ELF-1 (cell line): ENCODE data around the gene FHL3.

Source experiments
- DNase-seq: peaks from one replicate; pipeline ENCODE4 v3.0.0-alpha.2; 2016; ENCODE audit warnings: low read depth, low spot score

The FHL3 gene, protein sequence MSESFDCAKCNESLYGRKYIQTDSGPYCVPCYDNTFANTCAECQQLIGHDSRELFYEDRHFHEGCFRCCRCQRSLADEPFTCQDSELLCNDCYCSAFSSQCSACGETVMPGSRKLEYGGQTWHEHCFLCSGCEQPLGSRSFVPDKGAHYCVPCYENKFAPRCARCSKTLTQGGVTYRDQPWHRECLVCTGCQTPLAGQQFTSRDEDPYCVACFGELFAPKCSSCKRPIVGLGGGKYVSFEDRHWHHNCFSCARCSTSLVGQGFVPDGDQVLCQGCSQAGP

DNA sequence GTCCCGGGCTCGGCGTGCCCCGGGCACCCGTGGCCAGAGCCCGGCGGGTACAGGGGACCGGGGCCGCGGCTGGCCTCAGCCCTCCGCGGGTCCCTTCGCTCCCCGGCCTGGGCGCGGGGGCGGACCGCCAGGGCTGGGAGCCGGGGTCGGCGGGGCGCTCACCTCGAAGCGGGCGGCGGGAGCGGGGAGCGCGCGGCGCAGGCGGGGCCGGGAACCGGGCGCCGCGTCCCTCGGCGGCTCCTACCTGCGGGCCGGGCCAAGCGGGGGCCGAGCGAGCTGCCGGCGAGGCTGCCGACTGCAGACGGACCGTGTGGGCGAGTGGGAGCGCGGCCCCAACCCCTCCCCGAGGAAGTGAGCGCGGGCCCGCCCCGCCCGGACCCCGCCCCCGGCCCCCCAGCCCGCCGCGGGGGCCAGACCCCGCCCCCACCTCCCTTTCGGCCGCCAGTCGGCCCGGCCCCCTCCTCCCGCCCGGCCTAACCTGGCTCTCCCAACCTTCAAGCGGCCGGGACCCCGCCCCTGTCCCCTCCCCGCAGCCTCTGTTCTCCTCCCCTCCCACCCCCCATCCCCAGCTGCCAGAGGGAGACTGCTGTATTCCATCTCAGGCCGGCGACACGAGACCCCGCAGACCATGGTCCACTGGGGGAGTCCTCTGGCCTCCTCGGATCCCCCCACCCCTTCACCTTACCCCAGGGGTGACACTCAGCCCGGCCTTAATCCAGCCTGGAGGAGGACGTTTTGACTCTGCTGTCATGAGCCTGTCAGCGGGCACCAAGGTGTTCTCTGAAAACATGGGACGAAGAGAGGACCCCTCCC is at the start of gene FHL3:
FHL3 (minus strand) TSS at position 320 of the 813 bp plus-strand sequence. CDS start 6,102 bp downstream, outside the sequence.
- no peak for DNase-seq

DNA sequence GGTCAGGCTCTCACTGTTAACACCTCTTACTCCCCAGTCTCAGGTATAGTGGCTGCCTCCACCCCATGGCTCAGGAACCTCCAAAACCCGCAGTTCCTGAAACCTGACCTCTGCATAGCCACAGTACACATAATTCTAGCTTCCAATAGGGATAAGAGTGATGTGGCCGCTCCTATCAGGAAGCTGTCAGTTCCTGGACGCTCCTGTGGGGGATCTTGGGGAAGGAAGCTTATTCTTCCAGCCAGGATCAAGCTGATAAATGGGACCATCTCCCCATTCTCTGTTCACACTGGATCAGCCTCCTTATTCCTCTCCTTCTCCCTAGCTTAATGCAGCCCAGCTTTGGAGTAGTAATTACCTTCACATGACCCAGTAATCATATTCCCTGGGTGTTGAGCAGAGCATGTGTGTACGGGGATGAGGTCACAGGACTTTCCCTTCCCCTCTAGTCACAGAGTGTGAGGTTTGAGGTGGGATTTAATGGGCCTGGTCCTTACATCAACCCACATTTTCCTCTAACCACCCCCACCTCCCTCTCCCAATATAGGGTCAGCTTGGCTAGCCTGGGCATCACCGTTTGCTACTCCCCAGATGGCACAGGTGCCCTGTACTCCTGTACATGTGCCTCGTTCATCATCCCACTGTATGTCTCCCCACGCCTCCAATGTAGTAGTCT is 48.2 kb upstream of the FHL3 start:
- no peak for DNase-seq

DNA sequence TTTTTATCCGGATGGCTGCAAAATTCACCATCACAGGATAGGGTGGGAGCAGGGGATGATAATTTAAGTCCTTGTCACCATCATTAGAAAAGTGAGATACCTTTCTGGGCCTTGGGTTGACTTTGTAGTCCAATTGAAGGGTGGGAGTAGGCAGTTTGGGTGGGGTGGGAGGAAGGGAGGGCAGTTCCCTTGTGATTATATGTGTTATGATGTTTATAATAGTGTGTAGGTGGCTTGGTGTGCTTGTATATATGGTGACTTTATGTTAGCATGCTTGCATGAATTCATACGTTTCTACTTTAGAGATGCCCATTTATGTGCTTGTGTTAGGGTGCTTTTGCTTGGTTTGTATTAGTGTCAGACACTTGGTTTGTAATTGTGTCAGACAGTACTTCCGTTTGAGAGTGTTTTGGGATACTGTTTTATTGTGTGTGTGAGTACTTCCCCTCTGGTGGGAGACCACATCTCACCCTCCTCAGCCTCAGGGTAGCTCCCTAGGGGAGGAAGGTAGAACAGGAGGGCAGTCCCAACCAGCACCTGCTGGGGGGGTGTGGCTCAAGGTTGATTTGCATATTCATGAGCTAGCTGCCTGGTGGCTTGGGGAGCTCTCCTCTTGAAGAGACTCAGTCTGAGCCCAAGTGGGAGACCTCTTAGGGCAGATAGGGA is 47.6 kb upstream of the FHL3 start:
- peak; percentile 75 for DNase-seq

DNA sequence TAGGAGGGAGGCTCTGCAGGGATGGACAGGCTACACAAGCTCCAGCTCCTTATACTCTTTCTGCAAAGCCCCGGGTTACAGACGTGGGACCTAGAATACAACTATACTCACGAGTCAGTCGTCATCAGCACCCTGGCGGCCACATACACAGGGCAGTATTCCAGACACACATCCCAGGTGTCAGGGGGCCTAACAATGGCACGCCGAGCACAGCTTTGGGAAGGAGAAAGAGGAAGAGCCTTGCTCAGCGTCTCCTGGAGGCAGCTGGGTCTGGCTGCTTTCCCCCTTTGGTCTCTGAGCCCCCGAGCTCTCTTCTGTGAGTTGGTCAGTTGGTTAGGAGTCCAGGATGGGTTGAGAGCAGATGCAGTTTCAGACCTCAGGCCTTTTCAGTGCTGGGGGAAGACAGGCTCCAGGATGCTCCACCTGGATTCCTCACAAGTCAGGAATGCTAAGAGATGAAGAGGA is 45.8 kb upstream of the FHL3 start:
- DNase-seq, result no peak

DNA sequence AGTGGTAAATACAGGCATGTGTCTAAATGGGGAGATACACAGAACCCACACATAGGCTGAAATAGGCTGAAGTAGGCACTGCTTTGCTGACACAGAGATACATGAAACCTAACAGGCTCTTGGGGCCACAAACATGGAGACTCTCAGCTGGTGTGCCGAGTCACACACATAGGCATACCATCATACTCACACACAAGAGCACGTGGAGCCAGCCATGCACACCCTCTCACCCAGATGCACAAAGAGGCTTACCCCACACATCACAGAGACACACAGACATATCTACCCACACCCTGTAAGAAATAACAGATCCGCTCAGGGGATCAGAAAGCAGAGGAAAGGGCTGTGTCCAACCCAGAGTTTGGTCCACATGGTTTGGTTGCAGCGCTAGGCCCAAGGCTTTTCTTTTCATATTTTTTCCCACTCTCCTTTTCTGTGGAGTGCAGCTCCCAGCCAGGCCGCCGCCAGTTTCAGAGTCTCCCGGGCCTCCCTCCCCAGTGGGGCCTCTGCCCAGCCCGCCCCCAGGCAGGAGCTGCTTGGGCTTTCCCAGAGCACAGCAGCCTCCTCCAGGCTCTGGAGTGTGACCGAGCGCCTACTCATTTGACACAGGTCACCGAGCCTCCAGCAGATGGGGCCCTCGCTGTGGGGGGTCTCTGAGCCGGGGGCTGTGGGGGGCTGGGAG is 45.2 kb upstream of the FHL3 start:
- DNase-seq, result no peak

DNA sequence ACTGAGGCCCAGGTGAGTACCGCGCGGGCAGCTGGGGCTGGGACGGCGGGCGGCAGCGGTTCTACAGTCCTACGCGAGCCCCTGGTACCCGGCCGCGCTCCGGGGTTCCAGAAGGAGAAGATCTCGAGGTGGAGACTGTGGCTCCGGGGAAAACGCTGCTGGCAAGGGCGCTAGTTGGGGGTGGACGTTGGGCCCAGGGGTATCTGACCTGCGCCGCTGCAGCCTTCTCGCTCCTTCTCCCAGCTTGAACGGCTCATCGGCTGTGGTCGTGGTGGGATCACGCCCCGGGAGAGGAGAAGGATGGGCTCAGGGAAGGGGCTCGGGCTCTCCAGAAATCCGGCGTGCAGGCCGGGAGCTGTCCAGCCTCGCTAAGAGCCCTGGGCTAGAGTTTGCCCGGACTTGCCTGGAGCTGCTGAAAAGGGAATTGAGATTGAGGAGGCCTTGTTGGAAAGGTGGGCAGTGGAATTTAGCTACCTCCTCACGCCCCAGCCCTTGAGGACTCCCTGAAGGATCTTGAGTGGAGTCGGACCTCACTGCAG is 42.4 kb upstream of the FHL3 start:
- DNase-seq, result peak; percentile 80

DNA sequence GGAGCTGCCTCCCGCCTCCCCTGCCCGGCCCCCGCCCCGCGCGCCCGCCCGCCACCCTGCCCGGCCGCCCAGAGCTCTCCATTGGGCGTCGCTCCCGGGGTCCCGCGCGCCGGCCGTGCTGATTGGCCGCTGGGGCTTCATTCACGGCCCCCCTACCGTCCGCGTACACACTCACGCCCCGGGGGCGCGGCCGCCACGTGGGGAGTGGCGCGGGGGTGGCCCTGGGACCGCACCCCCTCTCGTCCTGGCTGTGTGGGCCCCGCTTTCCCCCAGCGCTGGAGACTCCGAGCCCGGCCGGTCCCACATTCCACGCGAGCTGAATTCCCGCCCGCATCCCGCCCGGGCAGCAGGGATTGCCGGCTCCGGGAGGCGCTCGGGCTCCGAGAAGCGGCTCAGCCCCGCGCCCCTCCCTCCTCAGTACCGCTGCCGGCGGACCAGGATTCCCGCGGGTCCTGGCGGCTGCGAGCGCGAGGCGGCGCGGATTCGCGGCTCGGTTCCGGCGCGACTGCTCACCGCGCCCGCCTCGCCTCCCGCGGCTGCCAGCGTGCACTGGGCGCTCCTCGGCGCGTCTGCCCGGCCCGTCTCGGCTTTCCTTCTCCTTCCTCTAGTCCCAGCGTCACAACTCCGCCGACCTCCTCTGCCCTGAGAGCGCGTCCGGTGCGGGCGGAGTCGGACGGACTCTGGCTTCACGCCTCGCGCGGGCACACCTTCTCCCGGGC is 41.7 kb upstream of the FHL3 start:
- DNase-seq, result peak; percentile 71

DNA sequence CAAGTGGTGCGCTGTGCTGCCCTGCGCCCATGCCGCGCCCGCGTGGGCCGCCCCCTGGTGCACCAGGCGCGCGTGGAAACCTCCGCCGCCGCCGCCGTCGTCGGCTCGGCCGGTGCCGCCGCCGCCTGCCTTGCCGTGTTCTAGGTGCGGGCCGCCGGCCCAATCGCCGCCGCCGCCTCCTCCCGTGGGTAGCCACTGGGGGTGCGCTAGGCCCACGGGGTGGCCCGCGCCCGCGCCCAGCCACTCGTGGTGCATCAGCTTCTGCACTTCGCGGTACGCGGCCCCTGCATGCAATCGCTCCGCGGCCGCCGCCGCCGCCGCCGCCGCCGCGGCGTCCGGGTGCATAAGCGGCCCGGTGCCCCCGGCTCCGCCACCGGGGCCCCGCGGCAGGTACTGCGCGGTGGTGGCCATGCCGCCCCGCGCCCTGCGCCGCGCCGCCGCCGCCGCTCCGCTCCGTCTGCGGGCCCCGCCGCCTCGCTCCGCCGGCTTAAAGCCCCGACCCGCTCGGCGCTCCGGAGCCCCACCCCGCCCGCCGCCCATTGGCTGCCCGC is 41.1 kb upstream of the FHL3 start, which contains the start of gene POU3F1:
POU3F1 (minus strand) TSS at position 461 of the 551 bp plus-strand sequence; CDS start at position 411, 50 bp downstream.
- no peak for DNase-seq

DNA sequence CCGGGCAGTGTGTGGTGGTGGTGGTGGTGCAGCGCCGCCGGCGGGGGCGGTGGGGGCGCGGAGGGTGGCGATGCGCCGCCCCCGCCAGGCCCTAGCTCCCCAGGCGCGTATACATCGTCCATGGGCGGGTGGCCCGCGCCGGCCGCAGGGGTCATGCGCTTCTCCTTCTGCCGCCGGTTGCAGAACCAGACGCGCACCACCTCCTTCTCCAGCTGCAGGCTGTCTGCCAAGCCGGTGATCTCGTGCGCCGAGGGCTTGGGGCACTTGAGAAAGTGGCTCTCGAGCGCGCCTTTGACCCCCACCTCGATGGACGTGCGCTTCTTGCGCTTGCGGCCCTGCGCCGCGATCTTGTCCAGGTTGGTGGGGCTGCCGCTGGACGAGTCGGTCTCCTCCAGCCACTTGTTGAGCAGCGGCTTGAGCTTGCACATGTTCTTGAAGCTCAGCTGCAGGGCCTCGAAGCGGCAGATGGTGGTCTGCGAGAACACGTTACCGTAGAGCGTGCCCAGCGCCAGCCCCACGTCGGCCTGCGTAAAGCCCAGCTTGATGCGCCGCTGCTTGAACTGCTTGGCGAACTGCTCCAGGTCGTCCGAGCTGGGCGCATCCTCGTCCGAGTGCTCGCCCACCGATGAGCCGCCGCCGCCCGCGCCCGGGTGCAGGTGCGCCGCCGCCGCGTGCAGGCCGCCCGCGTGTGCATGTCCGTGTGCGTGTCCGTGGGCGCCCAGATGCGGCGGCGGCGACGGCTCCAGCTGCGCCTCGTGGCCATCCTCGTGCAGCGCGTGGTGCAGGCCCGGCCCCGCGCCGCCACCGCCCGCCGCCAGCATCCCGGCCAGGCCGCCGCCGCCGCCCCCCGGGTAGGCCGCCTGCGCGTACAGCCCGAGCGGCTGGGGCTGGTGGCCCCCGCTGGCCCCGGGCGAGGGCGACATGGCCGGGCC is 40.4 kb upstream of the FHL3 start:
- peak; percentile 80 for DNase-seq

DNA sequence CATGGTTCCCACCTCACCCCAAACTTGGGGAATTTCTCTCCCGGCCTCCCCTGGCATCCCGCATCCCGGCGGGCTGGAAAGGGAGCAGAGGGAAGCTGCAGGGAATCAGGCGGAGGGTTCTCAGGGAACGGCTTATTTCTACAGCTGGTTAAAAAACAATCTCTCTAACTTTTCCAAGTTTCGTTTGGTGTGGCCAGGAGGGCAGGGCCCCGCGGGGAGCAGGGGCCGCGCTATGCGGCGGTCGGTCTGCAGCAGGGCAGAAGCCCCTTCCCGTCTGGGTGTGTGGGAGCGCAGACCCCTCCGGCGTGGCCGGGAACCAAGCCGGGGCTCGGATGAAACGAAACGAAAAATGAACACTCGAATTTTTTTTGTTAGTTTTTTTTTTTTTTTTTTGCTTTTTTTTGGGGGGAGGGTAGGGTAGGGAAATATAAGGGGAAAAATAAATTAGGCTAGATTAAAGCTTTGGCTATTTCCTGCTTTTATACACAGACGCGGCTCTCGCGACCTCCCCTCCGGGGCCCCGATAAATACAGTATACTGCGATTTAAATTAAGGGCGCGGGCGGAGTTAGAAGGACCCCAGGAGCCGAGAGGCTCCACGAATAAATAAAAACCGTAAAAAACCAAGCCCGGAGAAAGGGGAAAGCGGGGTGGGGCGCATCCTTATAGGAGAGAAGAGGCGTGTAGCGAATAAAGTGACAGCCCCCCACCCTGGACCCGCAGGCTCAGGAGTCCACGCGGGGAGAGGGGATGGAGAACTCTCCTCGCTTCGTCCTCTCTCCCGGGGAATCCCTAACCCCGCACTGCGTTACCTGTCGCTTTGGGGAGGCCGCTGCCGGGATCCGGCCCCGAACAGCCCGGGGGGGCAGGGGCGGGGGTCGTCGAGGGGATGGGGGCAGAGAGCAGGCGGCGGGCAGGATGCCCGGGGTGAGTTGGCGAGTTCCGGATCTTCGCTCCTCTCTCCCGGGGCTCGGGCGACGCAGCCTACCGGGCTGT is 39.2 kb upstream of the FHL3 start:
- DNase-seq, result no peak

DNA sequence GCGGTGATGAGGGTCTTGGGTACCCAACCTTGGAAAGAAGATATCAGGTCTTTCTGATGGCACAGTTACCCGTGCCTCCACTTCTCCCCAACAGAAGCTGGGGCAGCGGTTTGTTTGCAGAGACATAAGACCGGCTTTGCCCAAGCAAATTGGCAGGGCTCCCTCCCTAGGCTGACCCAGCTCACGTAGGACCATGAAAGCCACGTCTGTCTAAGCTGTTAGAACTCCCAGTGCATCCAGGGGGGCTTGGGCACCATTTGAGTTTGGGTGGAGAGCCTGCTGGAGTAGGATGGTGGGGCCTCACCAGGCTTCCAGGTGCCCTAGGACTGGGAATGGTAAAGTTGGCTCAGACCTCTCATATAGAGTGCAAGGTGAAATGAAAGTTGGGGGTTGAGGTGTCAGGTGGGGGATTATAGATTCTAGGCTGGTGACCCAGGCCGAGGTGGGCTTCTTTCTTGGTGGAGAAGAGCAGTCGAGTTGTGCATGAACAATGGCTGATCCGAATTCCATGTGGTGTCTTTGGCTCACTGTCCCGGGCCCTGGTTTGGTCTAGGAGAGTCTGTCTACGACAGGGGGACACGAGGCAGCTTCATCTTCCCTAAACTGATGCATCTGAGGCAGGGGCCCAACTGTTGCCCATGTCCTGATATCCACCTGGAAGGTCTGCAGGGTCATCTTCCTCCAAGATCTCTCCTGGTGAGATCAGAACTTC is 37.9 kb upstream of the FHL3 start:
- no peak for DNase-seq

DNA sequence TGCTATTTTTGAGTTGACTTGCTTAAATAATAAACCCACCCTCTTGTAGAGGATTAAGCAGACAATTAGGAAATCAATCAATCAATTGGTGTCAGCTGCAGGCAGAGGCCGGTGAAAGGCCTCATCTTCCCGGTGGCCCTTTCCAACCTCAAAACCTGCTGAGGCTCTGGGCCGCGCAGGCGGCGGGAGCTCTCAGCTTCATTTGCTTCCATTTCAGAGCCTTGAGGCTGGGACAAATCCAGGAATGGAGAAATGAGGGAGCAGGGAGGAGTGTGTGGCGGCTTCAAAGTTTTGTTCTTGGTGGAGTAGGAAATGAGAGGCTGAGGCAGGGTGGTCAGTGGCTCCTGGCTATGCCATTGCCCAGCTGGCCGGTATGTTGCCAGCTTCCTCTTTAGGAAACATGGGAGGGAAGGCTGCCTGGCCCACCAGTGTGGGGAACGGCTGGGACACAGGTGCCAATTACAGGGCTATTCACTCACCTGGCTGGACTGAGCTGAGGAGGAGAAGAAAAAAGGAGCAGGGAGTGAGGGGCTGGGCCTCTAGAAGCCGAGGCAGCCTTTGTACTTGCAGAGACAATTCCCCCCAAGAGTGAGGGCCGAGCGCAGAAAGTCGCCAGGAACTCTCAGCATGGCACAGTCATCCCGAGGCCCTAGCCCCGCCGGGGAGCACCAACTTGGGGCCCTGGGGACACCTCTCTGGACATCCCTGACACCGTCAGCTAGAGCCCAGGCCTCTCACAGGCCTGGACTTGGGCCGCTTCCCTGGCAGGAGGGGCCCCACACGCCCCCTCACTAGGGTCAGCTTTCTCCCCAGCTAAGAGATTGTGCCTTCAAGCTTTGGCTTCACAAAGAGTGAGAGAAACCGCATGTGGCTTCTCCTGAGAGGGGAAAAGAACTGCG is 36.9 kb upstream of the FHL3 start:
- peak; percentile 80 for DNase-seq

DNA sequence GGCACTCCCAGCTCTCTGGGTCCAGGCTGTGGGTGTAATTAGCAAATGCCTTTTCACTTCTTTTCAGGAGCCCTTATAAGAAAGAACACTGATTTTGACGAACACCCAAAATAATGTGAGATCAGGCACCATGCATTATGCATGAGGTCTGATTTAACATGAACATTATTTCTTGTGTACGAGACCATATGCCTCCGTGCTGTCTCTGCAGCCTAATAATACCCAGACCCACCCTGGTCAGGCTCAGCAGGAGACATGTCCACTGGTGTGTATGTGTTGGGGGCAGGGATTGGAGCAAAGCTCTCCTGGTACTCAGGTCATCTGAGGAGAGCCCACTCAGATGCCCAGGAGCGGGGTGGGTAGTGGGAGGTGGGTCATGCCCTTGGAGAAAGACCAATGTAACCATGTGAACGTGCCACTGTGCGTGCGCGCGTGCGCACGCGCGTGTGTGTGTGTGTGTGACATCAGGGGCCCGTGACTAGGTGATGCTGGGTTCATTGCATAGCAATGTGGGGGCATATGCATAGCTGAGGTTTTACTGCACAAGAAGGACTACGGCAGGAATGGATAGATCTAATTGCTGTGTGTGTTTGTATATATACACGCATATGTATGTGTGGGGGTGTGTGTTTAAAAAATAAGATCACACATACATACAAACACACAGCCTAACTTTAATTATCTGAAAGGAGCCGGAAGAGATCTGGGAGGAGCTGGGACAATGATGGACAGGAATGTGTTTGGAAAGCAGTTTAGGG is 34.2 kb upstream of the FHL3 start:
- DNase-seq, result no peak

DNA sequence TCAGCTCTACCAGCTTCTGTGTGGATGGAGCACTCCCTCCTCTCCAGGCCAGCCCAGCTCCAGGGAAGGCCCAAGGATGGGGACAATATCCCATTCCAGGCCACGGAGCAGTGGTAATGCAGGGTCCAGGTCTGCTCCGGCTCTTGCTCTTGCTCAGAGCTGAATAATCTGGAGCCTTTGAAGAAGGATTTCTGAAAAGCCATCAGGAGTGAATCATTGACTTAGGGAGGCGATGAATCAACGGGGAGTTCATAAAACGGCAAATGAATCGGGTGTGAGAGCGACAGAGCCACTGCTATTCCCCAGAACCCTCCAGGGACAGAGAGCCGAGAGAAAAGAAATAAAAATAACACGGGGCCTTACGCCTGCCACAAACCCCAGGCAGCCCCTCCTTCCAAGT is 33.5 kb upstream of the FHL3 start:
- DNase-seq, result no peak
